ENCODE results near the gene USH1C. TPM values are rescaled to one million over a fixed set of nuclear protein-coding genes. Genes with fewer than 3 reads are reported as not detected.

USH1C gene
- not detected in 2 replicates for total RNA-seq (2014; rRNA removed)
- not detected for polyA plus RNA-seq (2012)

- DNase-seq (ENCODE audit: low read depth), result no peak
Measured at GRCh38 chr11:17544181-17544622, at the start of gene USH1C. Gene USH1C (minus strand): TSS chr11:17544416. CDS start chr11:17544307, 109 bp downstream.

- DNase-seq (ENCODE audit: low read depth), result no peak
Measured at GRCh38 chr11:17593466-17594245, 49.4 kb upstream of the USH1C start.

- no peak for DNase-seq (ENCODE audit: low read depth)
Measured at GRCh38 chr11:17591293-17591692, 47.1 kb upstream of the USH1C start.

GRCh38 chr11:17590463-17590862 is 46.2 kb upstream of the USH1C start:
- DNase-seq (ENCODE audit: low read depth), result no peak

- no peak for DNase-seq (ENCODE audit: low read depth)
Measured at GRCh38 chr11:17588721-17589120, 44.5 kb upstream of the USH1C start.

- DNase-seq (ENCODE audit: low read depth), result no peak
Measured at GRCh38 chr11:17588166-17588565, 44.0 kb upstream of the USH1C start.

- no peak for DNase-seq (ENCODE audit: low read depth)
Measured at GRCh38 chr11:17585911-17586695, 41.9 kb upstream of the USH1C start.

GRCh38 chr11:17581732-17582053 is 37.5 kb upstream of the USH1C start:
- DNase-seq (ENCODE audit: low read depth), result no peak

GRCh38 chr11:17581036-17581731 is 37.0 kb upstream of the USH1C start:
- no peak for DNase-seq (ENCODE audit: low read depth)

GRCh38 chr11:17580271-17580670 is 36.1 kb upstream of the USH1C start:
- no peak for DNase-seq (ENCODE audit: low read depth)

- no peak for DNase-seq (ENCODE audit: low read depth)
Measured at GRCh38 chr11:17579451-17579850, 35.2 kb upstream of the USH1C start.

GRCh38 chr11:17578958-17579357 is 34.7 kb upstream of the USH1C start:
- no peak for DNase-seq (ENCODE audit: low read depth)

- no peak for DNase-seq (ENCODE audit: low read depth)
Measured at GRCh38 chr11:17578296-17578695, 34.1 kb upstream of the USH1C start.

GRCh38 chr11:17575431-17576425 is 31.5 kb upstream of the USH1C start:
- DNase-seq (ENCODE audit: low read depth), result no peak

GRCh38 chr11:17574141-17575091 is 30.2 kb upstream of the USH1C start:
- no peak for DNase-seq (ENCODE audit: low read depth)

- no peak for DNase-seq (ENCODE audit: low read depth)
Measured at GRCh38 chr11:17573526-17573925, 29.3 kb upstream of the USH1C start.

- DNase-seq (ENCODE audit: low read depth), result no peak
Measured at GRCh38 chr11:17572791-17573460, 28.7 kb upstream of the USH1C start.

- no peak for DNase-seq (ENCODE audit: low read depth)
Measured at GRCh38 chr11:17572359-17572690, 28.1 kb upstream of the USH1C start.
